ENCODE data around the gene GDPD5.
A peak's percentile ranks its signal among the peaks of the same experiment; 100 is the strongest.

Gene GDPD5

GRCh38 chr11:75557666-75558494, 32.1 kb upstream of the GDPD5 start:
- no peak for DNase-seq (ENCODE audit: low spot score)

DNA sequence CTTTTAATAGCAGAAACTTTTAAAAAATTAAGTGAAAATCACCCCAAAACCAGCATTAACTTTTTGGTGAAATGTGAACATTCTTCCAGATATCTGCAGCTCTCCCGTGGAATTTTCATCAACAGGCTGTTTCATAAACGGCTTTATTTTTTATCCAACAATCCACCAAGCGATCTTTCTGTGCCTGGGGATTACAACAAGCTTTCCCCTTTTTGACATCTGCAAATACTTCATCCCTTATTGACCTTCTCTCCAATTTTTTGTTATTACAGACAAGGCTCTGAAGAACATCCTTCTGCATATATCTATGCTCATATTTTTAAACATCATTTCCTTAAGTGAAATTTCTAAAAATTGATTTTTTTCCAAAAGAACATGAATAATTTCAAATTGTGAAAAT, 30.5 kb upstream of the GDPD5 start:
- no peak for DNase-seq (ENCODE audit: low spot score)

GRCh38 chr11:75555079-75555811, 29.5 kb upstream of the GDPD5 start:
- DNase-seq (ENCODE audit: low spot score): no peak

DNA sequence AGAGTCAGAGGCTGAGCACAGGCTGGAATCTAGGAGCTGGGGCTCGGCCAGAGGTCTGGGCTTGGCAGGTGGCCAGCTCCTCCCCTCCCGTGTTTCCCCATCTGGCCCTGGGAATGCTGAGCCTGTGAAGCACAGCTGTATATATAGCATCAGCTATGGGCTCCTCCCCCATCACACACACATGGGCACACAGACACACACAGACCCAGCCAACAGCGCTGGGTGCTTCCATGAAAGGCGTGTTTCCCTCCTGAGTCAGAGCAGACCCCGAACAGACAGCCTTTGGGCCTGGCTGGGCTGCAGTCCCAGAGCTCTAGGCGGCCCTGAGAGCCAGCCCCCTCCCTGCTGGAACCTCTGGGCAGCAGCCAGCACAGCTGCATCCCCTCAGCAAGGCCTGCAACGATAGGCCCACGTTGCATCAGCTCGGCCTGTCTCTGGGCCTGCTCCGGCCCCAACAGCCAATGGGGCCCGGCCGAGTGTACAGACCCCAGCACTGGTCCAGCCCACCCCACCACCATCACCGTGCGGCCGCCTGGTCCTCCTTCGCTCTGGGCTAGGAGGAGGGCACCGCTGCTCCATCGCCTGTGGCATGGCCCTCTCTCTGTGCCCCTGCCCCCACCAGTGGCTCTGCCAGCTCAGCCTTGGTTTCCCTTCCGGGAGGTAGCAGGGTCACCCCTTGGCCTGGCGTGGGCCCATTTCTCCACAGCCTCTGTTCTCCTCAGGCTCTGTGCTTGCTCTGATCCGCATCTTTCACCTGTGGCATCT, 28.7 kb upstream of the GDPD5 start:
- no peak for DNase-seq (ENCODE audit: low spot score)

- DNase-seq (ENCODE audit: low spot score): no peak
Measured at GRCh38 chr11:75553889-75554257, 28.1 kb upstream of the GDPD5 start.

DNA sequence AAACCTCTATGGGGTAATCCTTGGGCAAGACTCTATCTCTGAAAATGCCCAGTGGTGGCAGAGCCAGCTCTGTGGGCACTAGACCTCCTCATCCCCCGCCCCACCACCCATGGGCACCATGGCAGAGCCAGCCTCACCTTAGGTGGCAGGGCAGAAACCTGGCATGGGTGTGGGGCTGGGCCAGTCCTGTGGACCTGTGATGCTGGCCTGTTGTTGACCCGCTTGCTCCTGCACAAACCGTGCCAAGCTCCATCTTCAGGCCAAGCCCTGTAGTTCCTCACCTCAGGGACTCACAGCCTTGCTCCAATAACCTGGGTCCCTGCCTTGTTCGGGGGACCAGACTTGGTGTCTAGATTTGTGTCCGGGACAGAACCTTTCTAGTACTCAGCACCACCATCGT, 27.4 kb upstream of the GDPD5 start:
- DNase-seq (ENCODE audit: low spot score): no peak

DNA sequence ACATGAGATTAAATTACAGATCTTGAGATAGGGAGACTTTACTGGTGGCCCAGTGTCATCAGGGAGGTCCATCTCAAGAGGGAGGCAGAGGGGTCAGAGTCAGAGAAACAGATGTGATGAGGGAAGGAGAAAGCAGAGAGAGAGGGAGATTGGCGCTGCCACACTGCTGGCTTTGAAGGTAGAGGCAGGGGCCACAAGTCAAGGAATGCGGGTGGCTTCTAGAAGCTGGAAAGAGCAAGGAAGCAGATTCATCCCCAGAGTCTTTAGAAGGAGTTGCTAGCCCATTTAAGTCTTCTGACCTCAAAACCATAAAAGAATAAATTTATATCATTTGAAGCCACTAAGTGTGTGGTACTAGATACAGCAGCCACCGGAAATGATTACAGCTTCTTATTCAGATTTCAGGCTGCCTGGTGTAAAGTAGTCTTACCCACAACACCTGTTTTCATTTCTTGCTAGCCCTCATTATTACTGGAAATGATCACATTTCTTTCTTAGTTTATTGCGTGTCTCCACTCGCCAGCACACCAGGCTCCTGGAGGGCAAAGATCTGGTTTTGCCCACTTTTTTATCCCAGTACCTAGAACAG, 23.7 kb upstream of the GDPD5 start:
- no peak for DNase-seq (ENCODE audit: low spot score)

DNA sequence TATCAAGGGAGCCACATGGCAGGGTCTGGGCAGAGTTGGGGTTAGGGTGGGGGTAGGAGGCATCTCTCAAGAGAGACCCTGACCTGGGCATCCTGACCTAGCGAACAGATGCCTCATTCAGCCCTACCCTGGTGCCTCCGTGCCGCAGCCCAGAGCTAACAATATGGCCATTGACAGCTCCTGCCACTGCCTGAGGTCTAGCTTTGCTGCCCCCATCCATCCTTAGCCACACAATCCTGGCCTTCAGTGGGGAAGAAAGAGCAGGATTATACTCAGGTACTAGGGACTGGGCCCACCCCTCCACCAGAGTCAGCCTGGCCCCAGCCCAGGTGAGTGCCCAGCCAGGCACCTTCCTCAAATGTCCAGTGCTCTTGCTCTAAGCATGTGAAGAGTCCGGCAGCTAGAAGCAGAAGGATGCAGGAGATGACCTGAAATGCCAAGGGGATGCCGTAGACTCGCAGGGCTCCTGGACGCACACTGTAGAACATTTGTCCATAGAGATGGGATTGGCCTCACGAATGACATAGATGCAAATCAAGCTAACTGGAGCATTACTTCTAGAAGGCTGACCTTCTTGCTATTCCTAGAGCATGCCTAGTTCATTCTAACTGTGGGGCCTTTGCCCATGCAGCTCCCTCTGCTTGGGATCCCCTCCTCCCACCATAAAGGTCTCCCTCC, 23.0 kb upstream of the GDPD5 start:
- no peak for DNase-seq (ENCODE audit: low spot score)

DNA sequence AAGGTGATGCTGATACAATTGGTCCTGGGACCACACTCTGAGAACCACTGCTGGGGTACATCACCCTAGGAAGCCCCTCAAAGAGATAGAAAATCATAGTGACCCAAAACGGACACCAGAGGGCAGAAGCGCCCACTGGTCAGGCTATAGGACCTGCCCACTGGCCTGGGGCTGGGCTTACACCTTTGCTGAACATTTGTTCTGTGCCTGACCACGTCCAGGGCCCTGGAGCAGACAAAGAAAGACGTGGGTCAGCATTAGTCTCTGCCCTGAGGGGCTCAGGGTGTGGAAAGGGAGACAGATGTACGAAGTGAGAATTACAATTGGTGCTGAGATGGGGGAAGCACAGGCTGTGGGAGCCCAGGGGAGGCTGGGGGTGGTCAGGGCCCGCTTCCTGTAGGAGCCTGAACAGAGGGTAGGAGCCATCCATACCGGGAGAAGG, 21.9 kb upstream of the GDPD5 start:
- no peak for DNase-seq (ENCODE audit: low spot score)

DNA sequence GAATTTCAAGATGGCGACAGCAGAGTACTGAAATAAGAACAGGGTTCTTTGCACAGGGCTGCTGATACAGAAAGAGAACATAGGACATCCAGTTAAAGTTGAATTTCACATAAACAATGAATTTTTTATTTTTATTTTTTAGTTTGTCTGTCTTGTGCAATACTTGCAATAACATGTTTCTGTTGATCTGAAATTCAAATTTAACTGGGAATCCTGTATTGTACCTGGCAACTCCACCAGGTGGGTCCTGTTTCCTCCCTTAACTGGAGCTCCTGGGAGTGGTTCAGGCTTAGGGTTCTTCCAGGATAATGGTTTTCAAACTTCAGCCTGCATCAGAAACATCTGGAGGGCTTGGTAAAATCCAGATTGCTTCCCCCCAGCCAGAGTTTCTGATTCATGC, 21.4 kb upstream of the GDPD5 start:
- no peak for DNase-seq (ENCODE audit: low spot score)

DNA sequence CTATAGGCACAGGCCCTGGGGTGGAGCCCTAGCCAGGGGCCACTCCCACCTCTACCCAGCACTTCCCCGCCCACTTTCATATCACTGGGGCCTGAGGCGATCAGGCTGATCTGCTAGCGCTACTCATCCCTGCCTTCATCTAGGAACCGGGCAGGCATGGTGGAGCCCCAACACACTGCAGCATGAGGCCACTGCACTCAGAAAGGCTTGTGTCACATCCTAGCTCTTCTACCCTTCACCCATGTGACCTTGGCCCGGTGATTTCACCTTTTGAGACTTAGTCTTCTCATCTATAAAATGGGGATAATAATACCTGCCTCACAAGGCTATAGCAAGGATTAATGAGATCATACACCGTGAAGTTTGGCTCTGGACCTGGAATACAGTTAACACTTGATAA, 18.1 kb upstream of the GDPD5 start:
- no peak for DNase-seq (ENCODE audit: low spot score)

- no peak for DNase-seq (ENCODE audit: low spot score)
Measured at GRCh38 chr11:75542088-75542438, 16.3 kb upstream of the GDPD5 start.

DNA sequence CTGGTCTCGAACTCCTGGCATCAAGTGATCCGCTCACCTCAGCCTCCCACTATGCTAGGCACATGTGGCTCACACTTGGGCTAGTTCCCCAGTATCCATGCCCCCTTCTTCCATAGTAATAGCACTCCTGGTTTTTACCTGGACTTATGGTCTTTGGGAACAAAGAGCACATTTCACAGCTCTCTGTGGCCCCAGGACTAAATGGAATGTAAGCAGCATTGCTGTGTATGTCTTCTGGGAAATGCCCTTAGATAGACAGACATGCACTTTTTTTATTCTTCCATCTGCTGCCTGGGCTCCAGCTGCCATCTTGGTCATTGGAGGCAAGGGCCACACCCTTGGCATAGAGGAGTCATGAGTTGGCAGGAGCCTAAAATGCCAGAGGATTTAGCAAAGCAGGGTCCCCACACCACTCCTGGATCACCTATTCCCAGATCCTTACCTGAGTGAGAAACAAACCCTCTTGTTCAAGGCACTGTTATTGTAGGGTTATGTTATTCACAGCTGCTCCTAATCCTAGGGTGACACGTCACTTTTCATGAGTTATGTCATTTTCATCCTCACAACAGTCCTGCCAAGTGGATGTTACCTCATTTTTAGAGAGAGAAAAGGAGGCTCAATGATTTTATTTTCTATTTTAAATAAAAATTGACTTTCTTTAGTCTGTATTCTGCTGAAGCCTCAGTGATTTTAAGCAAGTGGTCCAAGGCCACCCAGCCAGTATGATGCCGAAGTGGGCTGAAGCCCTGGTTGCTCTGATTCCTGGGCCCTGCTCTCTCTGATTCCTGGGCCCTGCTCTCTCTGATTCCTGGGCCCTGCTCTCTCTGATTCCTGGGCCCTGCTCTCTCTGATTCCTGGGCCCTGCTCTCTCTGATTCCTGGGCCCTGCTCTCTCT, 15.7 kb upstream of the GDPD5 start:
- DNase-seq (ENCODE audit: low spot score): no peak

- DNase-seq (ENCODE audit: low spot score): no peak
Measured at GRCh38 chr11:75539459-75540334, 14.0 kb upstream of the GDPD5 start.

- DNase-seq (ENCODE audit: low spot score): no peak
Measured at GRCh38 chr11:75538150-75538942, 12.6 kb upstream of the GDPD5 start.

GRCh38 chr11:75537740-75538139, 12.0 kb upstream of the GDPD5 start:
- no peak for DNase-seq (ENCODE audit: low spot score)

DNA sequence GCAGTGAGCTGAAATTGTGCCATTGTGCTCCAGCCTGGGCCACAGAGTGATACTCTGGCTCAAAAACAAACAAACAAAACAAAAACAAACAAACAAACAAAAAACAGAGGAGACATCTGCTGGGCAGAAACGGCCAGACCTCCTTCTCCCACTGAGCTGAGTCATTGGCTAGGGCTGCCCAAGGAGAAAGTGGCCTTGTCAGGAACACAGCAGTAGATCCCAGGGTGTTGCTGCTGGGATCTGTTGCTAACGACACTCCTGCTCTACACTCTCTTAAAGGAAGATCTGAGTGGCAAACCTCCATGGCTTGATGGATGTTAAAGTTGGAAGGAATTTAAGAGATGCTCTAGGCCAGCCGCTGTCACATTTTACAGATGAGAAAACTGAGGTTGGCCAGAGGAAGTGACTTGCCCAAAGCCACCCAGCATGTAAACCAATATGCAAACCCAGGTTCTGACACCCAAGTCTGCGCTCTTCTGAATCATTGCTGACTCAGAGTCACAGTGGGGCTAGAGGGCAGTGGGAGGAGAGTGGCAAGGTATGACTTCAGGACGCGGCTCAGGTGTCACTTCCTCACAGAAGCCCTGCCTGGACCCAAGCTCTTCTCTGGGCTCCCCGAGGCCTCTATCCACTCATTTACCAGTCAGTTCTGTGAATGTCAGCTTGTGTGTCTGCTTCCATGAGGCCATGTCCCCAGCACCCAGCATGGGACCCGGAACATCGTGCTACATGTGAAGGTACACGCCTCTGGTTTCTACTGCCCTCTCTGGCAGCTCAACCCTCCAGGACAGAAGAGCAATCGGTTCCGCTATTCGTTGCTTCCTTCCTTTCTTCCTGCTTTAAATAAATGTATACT, 11.3 kb upstream of the GDPD5 start:
- DNase-seq (ENCODE audit: low spot score): peak; percentile 88

DNA sequence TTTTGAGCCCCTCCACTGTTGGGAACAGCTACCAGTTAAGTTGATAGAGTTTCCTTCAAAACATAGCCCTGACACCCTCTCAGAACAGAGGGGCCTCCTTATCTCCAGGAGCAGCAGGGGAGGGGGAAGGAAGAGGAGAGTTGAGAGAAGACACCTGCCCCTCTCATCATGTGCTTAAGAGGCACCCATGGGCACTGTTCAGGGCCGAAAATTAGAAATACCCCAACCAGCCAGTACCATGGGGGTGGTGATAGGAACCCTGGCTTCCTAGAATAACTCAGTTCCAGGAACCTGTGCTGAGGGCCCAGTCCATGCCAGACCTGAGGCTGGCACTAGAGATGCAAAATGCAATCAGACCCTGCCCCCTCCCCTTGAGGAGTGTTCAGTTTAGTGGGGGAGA, 9.3 kb upstream of the GDPD5 start:
- DNase-seq (ENCODE audit: low spot score): no peak

Measured in activated CD4-positive, alpha-beta T cell treated with anti-CD3 and anti-CD28 coated beads, Interleukin-2, Interleukin-4, amounts not matched to agents 100 ng/mL and 50 ng/mL, durations not matched to agents 16 hours and 8 hours (primary cell).